ENCODE data around the gene LIN54.

- no peak for TF ChIP-seq PCBP1 (IDR thresholded peaks at IDR 0.05; ENCODE audit: borderline replicate concordance, low read depth, low read length)
- TF ChIP-seq ZFP90 (CRISPR knock-in tag; IDR thresholded peaks at IDR 0.05; ENCODE audit: borderline replicate concordance) = no peak; the same call in 1 of the 2 replicates
- peak; percentile 30; the same call in 1 of the 2 replicates for TF ChIP-seq HHEX (CRISPR knock-in tag; IDR thresholded peaks at IDR 0.05)
- TF ChIP-seq NFRKB (IDR thresholded peaks at IDR 0.05) = no peak
- peak; percentile 27; the same call in 1 of the 2 replicates for TF ChIP-seq GABPA (IDR thresholded peaks at IDR 0.05; ENCODE audit: low read depth, low read length)
- peak; percentile 90 for TF ChIP-seq GABPA (CRISPR knock-in tag; IDR thresholded peaks at IDR 0.05; ENCODE audit: low read depth)
- TF ChIP-seq TARDBP (CRISPR knock-in tag; IDR thresholded peaks at IDR 0.05) = peak; percentile 90
- no peak; the same call in none of the 2 replicates for TF ChIP-seq CBX5 (CRISPR knock-in tag; IDR thresholded peaks at IDR 0.05; ENCODE audit: borderline replicate concordance)
- peak; percentile 90 for TF ChIP-seq SRF (IDR thresholded peaks at IDR 0.05; ENCODE audit: low read depth, low read length)
- TF ChIP-seq KLF6 (CRISPR knock-in tag; IDR thresholded peaks at IDR 0.05) = no peak
These were observed 24.2 kb upstream of the LIN54 start, which contains the start of gene COPS4 for GRCh38 chr4:83034630-83035494.
